NT2/D1 (cell line): ENCODE data around the gene CEP95.

Experiments
- DNase-seq: peaks from one replicate; pipeline ENCODE4 v3.0.0-alpha.2; 2011; ENCODE audit warnings: low read depth, low spot score
- H3K27me3 ChIP-seq: 2 replicates; pipeline ENCODE4 v1.6.0; 2011; ENCODE audit warnings: mild to moderate bottlenecking; ENCODE audit not compliant: insufficient read length, insufficient read depth
- H3K36me3 ChIP-seq: 2 replicates; pipeline ENCODE4 v1.6.1; 2011; ENCODE audit warnings: mild to moderate bottlenecking, low read length, mixed read lengths; ENCODE audit not compliant: insufficient read depth, insufficient read length
- H3K4me1 ChIP-seq: 2 replicates; pipeline ENCODE4 v1.5.1; 2011; ENCODE audit not compliant: insufficient read depth, insufficient read length
- H3K4me3 ChIP-seq: 2 replicates; pipeline ENCODE4 v1.5.1; 2011; ENCODE audit warnings: low read depth; ENCODE audit not compliant: insufficient read length
- H3K9ac ChIP-seq: 2 replicates; pipeline ENCODE4 v1.6.0; 2011; ENCODE audit warnings: low read depth; ENCODE audit not compliant: insufficient read length
- H3K9me3 ChIP-seq: 2 replicates; pipeline ENCODE4 v1.5.1; 2011; ENCODE audit warnings: mild to moderate bottlenecking, low read length; ENCODE audit not compliant: insufficient read depth
- SUZ12 ChIP-seq: IDR thresholded peaks from 2 replicates; pipeline ENCODE4 v1.6.1; 2011; ENCODE audit not compliant: insufficient read length, insufficient read depth; ENCODE audit errors: extremely low read depth
- YY1 ChIP-seq: IDR thresholded peaks from 2 replicates; pipeline ENCODE4 v1.6.1; 2011; ENCODE audit not compliant: insufficient read length, insufficient read depth
- ZNF274 ChIP-seq: IDR thresholded peaks from 2 replicates; pipeline ENCODE4 v1.6.1; 2011; ENCODE audit warnings: mild to moderate bottlenecking, low read depth, low read length

Gene CEP95

DNA sequence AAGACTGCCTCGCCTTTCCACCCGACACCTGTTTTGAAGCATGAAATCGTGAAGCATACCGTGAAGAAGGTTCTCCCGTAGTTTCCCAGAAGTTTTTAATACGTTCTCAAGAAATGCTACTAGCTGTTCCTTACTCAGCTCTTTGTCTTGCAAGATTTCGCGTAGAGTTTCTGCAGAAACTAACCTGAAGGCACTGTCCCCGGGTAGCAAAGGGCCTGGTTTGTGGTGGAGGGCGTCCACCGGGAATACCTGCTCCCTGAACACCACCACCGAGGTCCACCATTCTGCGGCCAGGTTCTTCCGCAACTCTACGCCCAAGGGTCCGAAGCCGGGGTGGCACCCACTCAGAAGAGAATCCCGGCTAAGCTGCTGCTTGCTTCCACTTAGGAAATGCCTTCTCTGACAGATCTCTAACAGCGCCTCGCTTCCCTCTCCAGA, 10.4 kb upstream of the CEP95 start:
- H3K4me1 ChIP-seq, result no peaks in the 10 kb centered on the region

DNA sequence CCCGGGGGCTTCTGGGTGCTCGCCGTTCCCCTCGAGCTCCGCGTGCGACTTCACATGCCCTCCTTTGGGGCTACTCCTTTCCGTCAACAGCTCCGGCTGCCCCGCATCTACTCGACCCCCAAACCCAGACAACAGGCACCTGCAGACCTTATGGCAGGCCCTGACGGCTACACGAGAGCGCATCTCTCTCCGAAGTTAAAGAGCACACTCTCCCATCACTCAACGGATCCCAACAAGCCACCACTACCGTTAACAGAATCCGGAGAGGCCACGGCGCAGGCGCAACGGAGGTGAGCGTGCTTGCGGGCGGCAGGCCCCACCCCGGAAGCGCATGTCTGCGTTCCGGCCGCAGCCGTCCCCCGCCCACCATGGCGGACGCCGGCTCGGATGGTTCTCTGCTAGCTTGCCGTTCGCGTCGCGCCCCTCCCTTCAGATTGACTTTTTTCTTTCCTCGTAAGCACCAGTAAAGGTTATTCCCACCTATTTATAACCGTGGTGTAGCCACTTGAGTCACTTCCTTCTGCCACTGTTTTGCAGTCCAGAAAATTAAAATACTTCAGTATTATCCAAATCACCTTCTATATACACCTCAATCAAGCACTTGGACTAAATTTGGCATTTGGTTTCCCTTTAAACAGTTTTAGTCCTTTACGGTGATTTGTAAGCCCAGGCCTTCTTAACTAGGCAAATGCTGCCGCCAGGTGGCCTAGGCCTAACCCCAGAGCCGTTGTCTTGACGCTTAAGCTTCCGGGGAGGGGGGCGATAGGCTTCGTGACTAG, 9.8 kb upstream of the CEP95 start, which contains the start of gene POLG2:
Gene POLG2, minus strand, starts transcription at position 269 of the 779 bp plus-strand sequence. Its CDS starts 86 bp downstream, at position 183.
- H3K27me3 ChIP-seq, result no peaks in the 10 kb centered on the region
- peak within 1 kb of the TSS; percentile 96 for H3K9ac ChIP-seq
- peak; percentile 61 for TF ChIP-seq YY1
- TF ChIP-seq SUZ12, result no peak
- TF ChIP-seq ZNF274, result no peak
- DNase-seq, result peak; percentile 85
- H3K4me1 ChIP-seq, result no peaks in the 10 kb centered on the region
- H3K9me3 ChIP-seq, result peaks cover 13% of the 10 kb centered on the region
- peak within 1 kb of the TSS; percentile 94 for H3K4me3 ChIP-seq
- peaks cover 56% of the 10 kb centered on the region for H3K36me3 ChIP-seq

More for the DNA sequence above, 10.4 kb upstream of the CEP95 start:
- DNase-seq, result no peak
- H3K36me3 ChIP-seq, result peaks cover 56% of the 10 kb centered on the region
- peaks cover 19% of the 10 kb centered on the region for H3K9me3 ChIP-seq
- TF ChIP-seq YY1 (no peak), SUZ12 (no peak), ZNF274 (no peak)
- H3K9ac ChIP-seq, result peak overlapping the region; percentile 96
- peak overlapping the region; percentile 94 for H3K4me3 ChIP-seq
- H3K27me3 ChIP-seq, result no peaks in the 10 kb centered on the region

- H3K9me3 ChIP-seq, result peaks cover 6% of the 10 kb centered on the region
Observed at GRCh38 chr17:64497565-64498035, 9.2 kb upstream of the CEP95 start.

GRCh38 chr17:64498308-64499203, 8.2 kb upstream of the CEP95 start:
- Histone ChIP-seq H3K27me3 (no peaks in the 10 kb centered on the region), H3K4me3 (no peak overlapping the region), H3K36me3 (peaks cover 58% of the 10 kb centered on the region), H3K9me3 (no peaks in the 10 kb centered on the region), H3K9ac (no peak overlapping the region), H3K4me1 (no peaks in the 10 kb centered on the region)
- no peak for DNase-seq
- TF ChIP-seq SUZ12 (no peak), YY1 (no peak), ZNF274 (no peak)

More at GRCh38 chr17:64497565-64498035, 9.2 kb upstream of the CEP95 start:
- H3K36me3 ChIP-seq, result peaks cover 56% of the 10 kb centered on the region
- DNase-seq, result no peak
- H3K9ac ChIP-seq, result peak overlapping the region; percentile 52
- H3K4me1 ChIP-seq, result no peaks in the 10 kb centered on the region
- H3K27me3 ChIP-seq, result no peaks in the 10 kb centered on the region
- H3K4me3 ChIP-seq, result peak overlapping the region; percentile 94
- TF ChIP-seq YY1 (no peak), ZNF274 (no peak), SUZ12 (no peak)

GRCh38 chr17:64499805-64500486, 6.8 kb upstream of the CEP95 start:
- no peak overlapping the region for H3K9ac ChIP-seq
- H3K4me3 ChIP-seq, result no peak overlapping the region
- no peaks in the 10 kb centered on the region for H3K9me3 ChIP-seq
- H3K36me3 ChIP-seq, result peaks cover 71% of the 10 kb centered on the region
- H3K4me1 ChIP-seq, result no peaks in the 10 kb centered on the region
- DNase-seq, result no peak
- TF ChIP-seq YY1, result no peak
- no peak for TF ChIP-seq SUZ12
- no peak for TF ChIP-seq ZNF274
- H3K27me3 ChIP-seq, result no peaks in the 10 kb centered on the region

GRCh38 chr17:64500487-64500859, 6.3 kb upstream of the CEP95 start:
- Histone ChIP-seq H3K36me3 (peaks cover 76% of the 10 kb centered on the region), H3K4me1 (no peaks in the 10 kb centered on the region), H3K4me3 (no peak overlapping the region), H3K27me3 (no peaks in the 10 kb centered on the region), H3K9me3 (no peaks in the 10 kb centered on the region), H3K9ac (no peak overlapping the region)
- DNase-seq, result no peak
- TF ChIP-seq YY1, result no peak
